ENCODE results near the gene FAM216B. TPM values are rescaled to one million over a fixed set of nuclear protein-coding genes. Genes with fewer than 3 reads are reported as not detected.
A peak's percentile ranks its signal among the peaks of the same experiment; 100 is the strongest.
"Not testable (repeated sequence)": the region's sequence is repeated elsewhere in the genome, so short reads cannot be mapped to it uniquely, and the experiment has no call there.

FAM216B gene
- total and polyA plus RNA-seq, 2 of the 8 experiments (the other 6 are each of a cell fraction or from before 2014, with no cell fraction given), result not detected

DNA sequence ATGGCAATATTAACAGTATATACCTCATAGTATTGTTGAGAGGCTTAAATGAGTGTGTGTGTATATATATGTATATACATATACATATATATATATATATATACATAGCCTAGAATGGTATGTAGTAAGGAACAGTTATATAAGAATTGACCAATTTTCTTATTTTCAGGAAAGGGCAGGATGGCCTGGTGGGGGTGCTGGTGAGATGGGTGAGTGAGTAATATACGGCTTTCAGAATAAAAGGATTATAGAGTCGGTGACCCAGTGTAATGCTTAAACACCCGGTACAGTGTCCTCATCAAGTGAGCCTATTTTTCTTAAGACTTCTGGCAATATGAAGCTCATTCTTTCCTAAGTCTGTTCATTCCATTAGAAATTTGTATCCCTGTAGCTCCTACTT lies 11.7 kb upstream of the FAM216B start (continued):
- TF ChIP-seq CTCF (IDR thresholded peaks at IDR 0.05; ENCODE audit: control extremely low read depth in 1 of 3, insufficient read depth in 1 of 3, low read depth in 1 of 3, low read length in 3 of 3) (peak in 2 of 3 experiments; percentile 14 to 19; a peak in 2 of 4 replicates), HDAC6 (IDR thresholded peaks at IDR 0.05; ENCODE audit: low read depth, low read length) (no peak)

- H3K36me3 ChIP-seq (ENCODE audit: control insufficient read depth in 2 of 4, insufficient read depth in 4 of 4, low read length in 3 of 4); H3K27me3 ChIP-seq (replicated peaks in 1 of 4; ENCODE audit: control insufficient read depth in 3 of 4, extremely low read depth in 1 of 4, insufficient read depth in 3 of 4, low read length in 3 of 4); H4K5ac ChIP-seq (ENCODE audit: insufficient read length, low read depth, low read length); H3K79me1 ChIP-seq (ENCODE audit: low read depth, low read length); H3K14ac ChIP-seq (ENCODE audit: insufficient read length); H3K4me2 ChIP-seq (ENCODE audit: insufficient read depth in 1 of 2, low read depth in 2 of 2, low read length in 2 of 2); H2BK120ac ChIP-seq (replicated peaks; ENCODE audit: low read depth, low read length); H4K91ac ChIP-seq (replicated peaks; ENCODE audit: insufficient read length, low read length); H3K9ac ChIP-seq (replicated peaks in 1 of 4; ENCODE audit: extremely low read depth in 1 of 4, low read depth in 3 of 4, low read length in 3 of 4); H3K79me2 ChIP-seq (ENCODE audit: control insufficient read depth in 1 of 2, insufficient read depth in 2 of 2, low read length in 2 of 2); H2BK5ac ChIP-seq (ENCODE audit: low read depth, low read length); H3K27ac ChIP-seq (ENCODE audit: low read depth, low read length); H3K4me3 ChIP-seq (ENCODE audit: extremely low read depth in 1 of 4, insufficient read depth in 2 of 4, low read depth in 3 of 4, low read length in 4 of 4); H2BK20ac ChIP-seq (ENCODE audit: low read length); H2AFZ ChIP-seq (ENCODE audit: low read length); FAIRE-seq; CTCF ChIA-PET (ENCODE audit: partially characterized antibody); H3K9me3 ChIP-seq (ENCODE audit: insufficient read depth in 2 of 2, low read depth in 1 of 2, low read length in 1 of 2); H3K23me2 ChIP-seq (ENCODE audit: low read depth, low read length); H4K8ac ChIP-seq (ENCODE audit: extremely low read depth, insufficient read depth, low read length); H4K20me1 ChIP-seq (replicated peaks in 1 of 2; ENCODE audit: control insufficient read depth in 1 of 2, insufficient read depth in 2 of 2, low read length in 2 of 2); H3K23ac ChIP-seq (ENCODE audit: insufficient read length); H3K18ac ChIP-seq (ENCODE audit: extremely low read depth, low read length); H2BK15ac ChIP-seq (ENCODE audit: low read length); H3K56ac ChIP-seq (replicated peaks; ENCODE audit: insufficient read length, low read depth, low read length); H3K4me1 ChIP-seq (replicated peaks in 1 of 4; ENCODE audit: control insufficient read depth in 3 of 4, insufficient read depth in 4 of 4, low read length in 3 of 4); H2BK12ac ChIP-seq (ENCODE audit: low read depth, low read length); H2AK5ac ChIP-seq (ENCODE audit: low read depth, low read length); H3K4ac ChIP-seq (replicated peaks; ENCODE audit: insufficient read length, low read depth, low read length); DNase-seq (ENCODE audit: low read depth in 1 of 2, low spot score in 2 of 2): not testable (repeated sequence)
- 87% methylated on average over 5 of the region's 6 CpGs; no CpG with 5 or more reads in 1 of the 2 experiments for WGBS, 2 experiments (ENCODE audit: extremely low coverage in 1 of 2, insufficient coverage in 1 of 2, insufficient read length in 1 of 2, insufficient replicate concordance in 2 of 2, low coverage in 1 of 2, low lambda C conversion rate in 2 of 2, missing lambda C conversion rate in 1 of 2)
- POLR2A ChIA-PET (ENCODE audit: partially characterized antibody), result interaction anchor here (0.7 kb wide), 1 partner anchor 55 kb away, joined by 3 read pairs; no protein-coding TSS in a partner anchor
Observed at GRCh38 chr13:42776558-42776957, 4.8 kb upstream of the FAM216B start.
